ENCODE measurements around the gene EOLA2.
"Not testable (repeated sequence)": the region's sequence is repeated elsewhere in the genome, so short reads cannot be mapped to it uniquely, and the experiment has no call there.

The EOLA2 gene

GRCh38 chrX:149927964-149928258, 10.4 kb downstream of the EOLA2 start:
- in situ Hi-C loops (cut with MboI; ENCODE audit: low sequenced_read_pairs, unreplicated experiment) = not testable (repeated sequence)

GRCh38 chrX:149927245-149927963, 10.9 kb downstream of the EOLA2 start:
- in situ Hi-C loops (cut with MboI; ENCODE audit: low sequenced_read_pairs, unreplicated experiment); DNase-seq (ENCODE audit: low spot score): not testable (repeated sequence)

More at GRCh38 chrX:149927964-149928258, 10.4 kb downstream of the EOLA2 start:
- DNase-seq (ENCODE audit: low spot score) = not testable (repeated sequence)

DNA sequence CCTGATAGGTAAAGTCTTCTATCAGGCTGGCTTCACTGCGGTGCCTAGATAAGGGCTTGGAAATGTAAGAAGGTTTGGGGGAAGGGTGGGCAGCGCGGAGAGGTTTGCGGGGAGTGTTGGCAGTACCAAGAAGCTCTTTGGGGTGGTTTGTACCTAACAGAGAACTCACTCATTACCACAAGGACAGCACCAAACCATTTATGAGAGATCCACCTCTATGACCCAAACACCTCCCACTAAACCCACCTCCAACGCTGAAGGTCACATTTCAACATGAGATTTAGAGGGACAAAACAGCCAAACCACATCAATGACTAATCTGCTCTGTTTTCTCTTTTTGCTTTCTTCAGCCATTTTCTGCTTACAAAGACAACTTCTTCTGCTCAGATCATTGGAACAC, 13.9 kb downstream of the EOLA2 start:
- DNase-seq (ENCODE audit: low spot score); in situ Hi-C loops (cut with MboI; ENCODE audit: low sequenced_read_pairs, unreplicated experiment): not testable (repeated sequence)

DNA sequence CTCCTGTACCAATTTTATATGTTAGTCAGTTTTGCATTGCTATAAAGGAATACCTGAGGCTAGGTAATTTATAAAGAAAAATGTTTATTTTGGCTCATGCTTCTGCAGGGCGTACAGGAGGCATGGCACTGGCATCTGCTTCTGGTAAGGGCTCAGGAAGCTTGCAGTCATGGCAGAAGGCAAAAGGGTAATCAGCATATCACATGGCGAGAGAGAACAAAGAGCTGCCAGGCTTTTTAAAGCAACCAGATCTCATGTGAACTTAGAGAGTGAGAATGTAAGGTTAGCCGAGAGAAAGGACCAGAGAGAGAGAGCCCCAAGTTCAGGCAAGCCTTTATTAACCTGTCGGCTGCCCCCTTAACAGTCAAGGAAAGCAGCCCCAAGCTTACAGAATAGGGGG, 14.5 kb downstream of the EOLA2 start:
- DNase-seq (ENCODE audit: low spot score); in situ Hi-C loops (cut with MboI; ENCODE audit: low sequenced_read_pairs, unreplicated experiment): not testable (repeated sequence)

DNA sequence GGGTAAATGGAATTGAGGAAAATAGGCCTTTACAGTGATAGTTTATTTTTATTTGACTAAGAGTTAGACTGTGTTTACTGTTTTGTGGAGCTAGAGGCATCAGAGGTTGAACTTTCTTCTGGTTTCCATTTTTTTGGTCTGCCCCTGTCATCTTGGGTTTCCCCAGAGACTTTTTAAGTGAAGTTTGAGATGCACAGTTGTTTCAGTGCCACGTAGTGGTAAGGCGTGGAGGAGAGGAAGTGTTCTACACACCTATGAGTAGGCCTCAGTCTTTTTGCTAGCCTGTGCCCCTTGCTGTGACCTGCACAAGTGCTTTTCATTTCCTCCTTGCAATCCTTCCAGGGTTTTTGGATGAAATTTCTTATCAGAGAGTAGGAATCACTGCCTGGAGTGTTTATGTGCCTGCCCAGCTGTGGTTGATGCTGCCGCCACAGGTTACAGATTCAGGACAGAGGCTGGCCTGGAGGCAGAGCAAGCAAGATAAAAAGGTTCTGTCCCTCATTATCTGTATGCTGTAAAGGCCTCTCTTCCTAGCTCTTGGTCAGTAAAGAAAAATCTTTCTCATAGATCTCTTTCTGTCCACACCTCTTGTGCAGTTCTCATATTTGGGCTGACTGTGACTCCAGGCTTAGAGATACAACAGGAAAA, 21.4 kb downstream of the EOLA2 start:
- in situ Hi-C loops (cut with MboI; ENCODE audit: low sequenced_read_pairs, unreplicated experiment) = no loop called here
- peak; percentile 12 for DNase-seq (ENCODE audit: low spot score)
- peak; percentile 24 for TF ChIP-seq CTCF (IDR thresholded peaks at IDR 0.05; ENCODE audit: borderline replicate concordance, control extremely low read depth, extremely low read depth, insufficient read depth, missing control alignments)

- in situ Hi-C loops (cut with MboI; ENCODE audit: low sequenced_read_pairs, unreplicated experiment) = no loop called here
- no peak for DNase-seq (ENCODE audit: low spot score)
- TF ChIP-seq CTCF (IDR thresholded peaks at IDR 0.05; ENCODE audit: borderline replicate concordance, control extremely low read depth, extremely low read depth, insufficient read depth, missing control alignments) = no peak
Measured at GRCh38 chrX:149910178-149910695, 28.1 kb downstream of the EOLA2 start.

DNA sequence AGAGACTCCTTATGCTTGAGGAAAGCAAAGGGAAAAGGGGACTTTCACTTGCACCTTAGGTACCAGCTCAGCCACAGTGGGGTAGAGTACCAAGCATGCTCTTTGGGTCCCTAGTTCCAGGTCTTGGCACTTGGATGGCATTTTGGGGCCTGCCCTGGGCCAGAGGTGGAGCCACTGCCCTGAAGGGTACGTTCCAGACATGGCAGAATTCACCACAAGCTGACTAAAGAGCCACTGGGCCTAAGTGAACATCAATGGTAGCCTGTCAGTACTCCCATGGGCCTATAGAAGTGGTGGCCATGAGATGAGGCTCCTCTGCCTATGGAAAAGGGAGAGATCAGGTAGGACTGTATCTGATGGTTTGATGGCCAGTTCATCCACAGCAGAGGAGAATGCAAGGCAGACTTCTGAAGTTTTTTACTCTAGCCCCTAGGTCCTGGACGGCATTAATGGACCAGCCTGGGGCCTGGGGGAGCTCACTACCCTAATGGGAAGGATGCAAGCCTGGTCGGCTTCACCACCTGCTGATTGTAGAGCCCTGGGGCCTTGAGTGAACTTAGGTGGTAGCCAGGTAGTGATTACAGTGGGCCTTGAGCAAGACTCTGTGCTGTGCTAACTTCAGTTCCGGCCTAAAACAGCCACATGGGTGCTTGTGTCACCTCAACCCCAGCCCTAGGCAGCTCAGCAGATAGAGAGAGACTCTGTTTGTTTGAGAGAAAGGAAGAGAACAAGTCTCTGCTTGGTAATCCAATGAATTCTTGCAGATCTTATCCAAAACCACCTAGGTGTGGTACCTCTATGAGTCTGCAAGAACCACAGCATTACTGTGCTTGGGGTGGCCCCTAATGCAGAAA, 28.7 kb downstream of the EOLA2 start:
- in situ Hi-C loops (cut with MboI; ENCODE audit: low sequenced_read_pairs, unreplicated experiment) = no loop called here
- DNase-seq (ENCODE audit: low spot score) = no peak
- TF ChIP-seq CTCF (IDR thresholded peaks at IDR 0.05; ENCODE audit: borderline replicate concordance, control extremely low read depth, extremely low read depth, insufficient read depth, missing control alignments) = no peak

GRCh38 chrX:149908727-149909126, 29.6 kb downstream of the EOLA2 start:
- TF ChIP-seq CTCF (IDR thresholded peaks at IDR 0.05; ENCODE audit: borderline replicate concordance, control extremely low read depth, extremely low read depth, insufficient read depth, missing control alignments) = no peak
- DNase-seq (ENCODE audit: low spot score) = no peak
- in situ Hi-C loops (cut with MboI; ENCODE audit: low sequenced_read_pairs, unreplicated experiment) = no loop called here
